Measurements from ENCODE around the gene POC1A.

Gene POC1A

DNA sequence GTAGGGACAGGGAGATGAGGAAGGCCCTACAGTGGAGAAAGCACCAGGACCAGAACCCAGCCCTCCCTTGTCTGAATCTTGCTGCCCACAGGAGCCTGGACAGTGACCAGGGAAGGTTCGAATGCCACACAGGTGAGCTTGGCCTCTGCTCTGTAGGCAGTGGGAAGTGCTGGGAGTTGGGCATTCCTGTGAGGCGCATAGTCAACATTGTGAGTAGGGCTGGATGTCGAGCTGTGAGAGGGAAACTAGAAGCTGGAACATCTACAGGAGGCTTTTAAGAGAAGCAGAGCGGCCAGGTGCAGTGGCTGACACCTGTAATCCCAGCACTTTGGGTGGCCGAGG, 23.4 kb upstream of the POC1A start:
- ChIA-PET CTCF (no interaction called here), POLR2A (no interaction called here)
- Histone ChIP-seq H3K4me3 (ENCODE audit: low read depth, low read length) (no peak overlapping the region), H3K27ac (ENCODE audit: extremely low read depth, low read depth, low read length) (no peak overlapping the region), H3K4me1 (ENCODE audit: control insufficient read depth, insufficient read depth, low read length) (no peaks in the 10 kb centered on the region), H3K36me3 (ENCODE audit: control insufficient read depth in 2 of 2, insufficient read depth in 1 of 2, low read length in 2 of 2) (no peaks in the 10 kb centered on the region), H3K9me3 (ENCODE audit: control insufficient read depth, insufficient read depth, low read depth, low read length) (no peaks in the 10 kb centered on the region)
- TF ChIP-seq HOXA7 (CRISPR knock-in tag; IDR thresholded peaks at IDR 0.05; ENCODE audit: borderline replicate concordance), result no peak
- TF ChIP-seq ZNF514 (tag by site-specific recombination; IDR thresholded peaks at IDR 0.05), result no peak
- no peak for TF ChIP-seq ZFP69B (tag by site-specific recombination; IDR thresholded peaks at IDR 0.05)
- TF ChIP-seq, protein P1, sequence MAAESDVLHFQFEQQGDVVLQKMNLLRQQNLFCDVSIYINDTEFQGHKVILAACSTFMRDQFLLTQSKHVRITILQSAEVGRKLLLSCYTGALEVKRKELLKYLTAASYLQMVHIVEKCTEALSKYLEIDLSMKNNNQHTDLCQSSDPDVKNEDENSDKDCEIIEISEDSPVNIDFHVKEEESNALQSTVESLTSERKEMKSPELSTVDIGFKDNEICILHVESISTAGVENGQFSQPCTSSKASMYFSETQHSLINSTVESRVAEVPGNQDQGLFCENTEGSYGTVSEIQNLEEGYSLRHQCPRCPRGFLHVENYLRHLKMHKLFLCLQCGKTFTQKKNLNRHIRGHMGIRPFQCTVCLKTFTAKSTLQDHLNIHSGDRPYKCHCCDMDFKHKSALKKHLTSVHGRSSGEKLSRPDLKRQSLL (tag by site-specific recombination; IDR thresholded peaks at IDR 0.05), result no peak
- no peak for TF ChIP-seq ZNF350 (tag by site-specific recombination; IDR thresholded peaks at IDR 0.05)
- TF ChIP-seq ZNF404 (tag by site-specific recombination; IDR thresholded peaks at IDR 0.05), result no peak
- no peak for TF ChIP-seq ZNF501 (tag by site-specific recombination; IDR thresholded peaks at IDR 0.05)
- TF ChIP-seq ZNF2 (tag by site-specific recombination; IDR thresholded peaks at IDR 0.05), result no peak

- H3K27ac ChIP-seq (ENCODE audit: extremely low read depth, low read depth, low read length), result no peak overlapping the region
- no peaks in the 10 kb centered on the region for H3K36me3 ChIP-seq (ENCODE audit: control insufficient read depth in 2 of 2, insufficient read depth in 1 of 2, low read length in 2 of 2)
- no peak overlapping the region for H3K4me3 ChIP-seq (ENCODE audit: low read depth, low read length)
- ChIA-PET POLR2A (no interaction called here), CTCF (interaction anchor here (0.6 kb wide), 1 partner anchor 209 kb away, joined by 3 read pairs; no protein-coding TSS in a partner anchor)
- H3K9me3 ChIP-seq (ENCODE audit: control insufficient read depth, insufficient read depth, low read depth, low read length), result no peaks in the 10 kb centered on the region
- TF ChIP-seq ZNF248 (tag by site-specific recombination; IDR thresholded peaks at IDR 0.05) (no peak), KLF1 (tag by site-specific recombination; IDR thresholded peaks at IDR 0.05) (no peak), ZNF76 (tag by site-specific recombination; IDR thresholded peaks at IDR 0.05; ENCODE audit: borderline replicate concordance, low read depth) (no peak), KLF10 (tag by site-specific recombination; IDR thresholded peaks at IDR 0.05) (no peak), ZSCAN30 (tag by site-specific recombination; IDR thresholded peaks at IDR 0.05) (no peak), ZNF544 (tag by site-specific recombination; IDR thresholded peaks at IDR 0.05) (no peak), ZNF16 (tag by site-specific recombination; IDR thresholded peaks at IDR 0.05; ENCODE audit: low read depth) (no peak), SP7 (tag by site-specific recombination; IDR thresholded peaks at IDR 0.05) (no peak), ZBTB49 (tag by site-specific recombination; IDR thresholded peaks at IDR 0.05; ENCODE audit: low read depth) (no peak), FEZF1 (tag by site-specific recombination; IDR thresholded peaks at IDR 0.05) (no peak), ZNF701 (tag by site-specific recombination; IDR thresholded peaks at IDR 0.05) (no peak), ZNF510 (tag by site-specific recombination; IDR thresholded peaks at IDR 0.05; ENCODE audit: insufficient replicate concordance) (no peak), OSR2 (tag by site-specific recombination; IDR thresholded peaks at IDR 0.05) (no peak), ZNF366 (tag by site-specific recombination; conservative IDR thresholded peaks at IDR 0.05) (no peak), GLIS1 (tag by site-specific recombination; IDR thresholded peaks at IDR 0.05) (no peak), ZBTB26 (tag by site-specific recombination; optimal IDR thresholded peaks at IDR 0.05) (no peak), ZBTB17 (tag by site-specific recombination; IDR thresholded peaks at IDR 0.05) (no peak), ZNF530 (tag by site-specific recombination; IDR thresholded peaks at IDR 0.05; ENCODE audit: low read depth) (no peak), ZNF658 (tag by site-specific recombination; IDR thresholded peaks at IDR 0.05) (no peak)
- H3K4me1 ChIP-seq (ENCODE audit: control insufficient read depth, insufficient read depth, low read length), result no peaks in the 10 kb centered on the region
Observed at GRCh38 chr3:52176951-52177700, 22.9 kb upstream of the POC1A start.

All from HEK293 (cell line).